Left lung (tissue), 10 donors: ENCODE data around the gene PRKCE. TPM values are rescaled to one million over a fixed set of nuclear protein-coding genes. Genes with fewer than 3 reads are reported as not detected.
A peak's percentile ranks its signal among the peaks of the same experiment; 100 is the strongest.

Experiments used
- ATAC-seq: fragments of 200-7000 bp; cut with Tn5 transposase; one replicate; pipeline ENCODE4 v1.9.1; 2020; ENCODE audit warnings: moderate library complexity
- DNase-seq, 4 donors: peaks; one replicate each; pipeline ENCODE4 v3.0.0-alpha.2; 2013 to 2020
- H3K27ac ChIP-seq, 2 donors: fragments of 200-600 bp; sonication (generic) in 1 of 2; one replicate each; pipeline versions ENCODE4 v1.5.0 to v1.8.0; 2020 to 2021
- H3K27me3 ChIP-seq, 2 donors: fragments of 200-600 bp; sonication (generic) in 1 of 2; one replicate each; pipeline versions ENCODE4 v1.5.0 to v1.8.0; 2020 to 2021
- H3K36me3 ChIP-seq, 2 donors: fragments of 200-600 bp; sonication (generic) in 1 of 2; one replicate each; pipeline versions ENCODE4 v1.5.0 to v1.8.0; 2020 to 2021
- H3K4me1 ChIP-seq, 2 donors: fragments of 200-600 bp; one replicate each; pipeline ENCODE4 v1.8.0; 2021
- H3K4me3 ChIP-seq, 2 donors: fragments of 200-600 bp; sonication (generic) in 1 of 2; one replicate each; pipeline versions ENCODE4 v1.5.0 to v1.8.0; 2020 to 2021; ENCODE audit warnings: mild to moderate bottlenecking in 1 of 2
- H3K9me3 ChIP-seq, 2 donors: fragments of 200-600 bp; sonication (generic) in 1 of 2; one replicate each; pipeline versions ENCODE4 v1.5.0 to v1.8.0; 2020 to 2021
- CTCF ChIP-seq, 2 donors: fragments of 200-600 bp; sonication (generic) in 1 of 2; IDR thresholded peaks; one replicate each; pipeline versions ENCODE4 v1.5.0 to v1.8.0; 2021; ENCODE audit warnings: antibody characterized with exemption in 2 of 2
- intact Hi-C, 2 donors: fragments of 100-400 bp; cut with DNase I; formaldehyde crosslinking; loops; one replicate each; pipeline versions ENCODE4 v1.11.2 to v1.14.2; 2022
- polyA plus RNA-seq, 6 donors: library from polyadenylated mRNA; unstranded; fragments of 120-200 nt; gene quantifications; one replicate each; pipeline ENCODE4 v1.2.1, GENCODE V29; 2013; ENCODE audit not compliant: insufficient read length in 6 of 6
- total RNA-seq, 2 donors: library from RNA; stranded (reverse); fragmentation: NEBNext Ultra II Directional; extraction: Animal tissue kit (Norgen Biotek cat#: 25700); gene quantifications; one replicate each; pipeline ENCODE4 v1.2.1, GENCODE V29; 2021
- donor health status: DM: no; HTN: yes; CAD: no.
- donor health status: DM: no; HTN: no; CAD: no.

Gene PRKCE
- total and polyA plus RNA-seq, 8 donors: 12.0 to 56.9 (median 14.7) TPM

GRCh38 chr2:46163098-46163430 lies 511.6 kb downstream of the PRKCE start:
- H3K4me3 ChIP-seq: no peak overlapping the region
- no peaks in the 10 kb centered on the region for H3K27me3 ChIP-seq
- ATAC-seq (no peak), DNase-seq (no peak)
- intact Hi-C loops: no loop called here
- no peaks in the 10 kb centered on the region for H3K9me3 ChIP-seq
- H3K36me3 ChIP-seq: peaks cover 0 to 11% of the 10 kb centered on the region in 2 donors
- peaks cover 17 to 32% of the 10 kb centered on the region in 2 donors for H3K4me1 ChIP-seq
- TF ChIP-seq CTCF (IDR thresholded peaks at IDR 0.05): no peak
- peak overlapping the region in 1 of 2 donors; percentile 23 for H3K27ac ChIP-seq

- no peak for TF ChIP-seq CTCF (IDR thresholded peaks at IDR 0.05)
- ATAC-seq: peak; percentile 85
- no peaks in the 10 kb centered on the region for H3K27me3 ChIP-seq
- DNase-seq: peak in 1 of 4 donors; percentile 45
- H3K4me3 ChIP-seq: no peak overlapping the region
- intact Hi-C loops: no loop called here
- H3K4me1 ChIP-seq: peaks cover 17 to 30% of the 10 kb centered on the region in 2 donors
- peaks cover 0 to 11% of the 10 kb centered on the region in 2 donors for H3K36me3 ChIP-seq
- peak overlapping the region; percentile 64 to 79 for H3K27ac ChIP-seq
- H3K9me3 ChIP-seq: no peaks in the 10 kb centered on the region
Observed at GRCh38 chr2:46163804-46164528, 512.5 kb downstream of the PRKCE start.

GRCh38 chr2:46164529-46165301 lies 513.2 kb downstream of the PRKCE start:
- Histone ChIP-seq H3K4me1 (peaks cover 17 to 30% of the 10 kb centered on the region in 2 donors), H3K36me3 (peaks cover 0 to 6% of the 10 kb centered on the region in 2 donors), H3K27ac (peak overlapping the region; percentile 64 to 79), H3K4me3 (no peak overlapping the region), H3K9me3 (no peaks in the 10 kb centered on the region), H3K27me3 (no peaks in the 10 kb centered on the region)
- peak; percentile 61 for ATAC-seq
- intact Hi-C loops: no loop called here
- TF ChIP-seq CTCF (IDR thresholded peaks at IDR 0.05): no peak
- peak in 2 of 4 donors; percentile 59 to 60 for DNase-seq

- ATAC-seq (no peak), DNase-seq (no peak)
- TF ChIP-seq CTCF (IDR thresholded peaks at IDR 0.05): no peak
- no peaks in the 10 kb centered on the region for H3K36me3 ChIP-seq
- H3K27ac ChIP-seq: no peak overlapping the region
- intact Hi-C loops: no loop called here
- H3K27me3 ChIP-seq: no peaks in the 10 kb centered on the region
- no peaks in the 10 kb centered on the region for H3K9me3 ChIP-seq
- peaks cover 17 to 30% of the 10 kb centered on the region in 2 donors for H3K4me1 ChIP-seq
- no peak overlapping the region for H3K4me3 ChIP-seq
Observed at GRCh38 chr2:46165916-46166315, 514.4 kb downstream of the PRKCE start.

- intact Hi-C loops: no loop called here
- TF ChIP-seq CTCF (IDR thresholded peaks at IDR 0.05): no peak
- Histone ChIP-seq H3K36me3 (no peaks in the 10 kb centered on the region), H3K27ac (no peak overlapping the region), H3K9me3 (no peaks in the 10 kb centered on the region), H3K4me3 (no peak overlapping the region), H3K27me3 (no peaks in the 10 kb centered on the region), H3K4me1 (peaks cover 20 to 21% of the 10 kb centered on the region in 2 donors)
- ATAC-seq: no peak
- DNase-seq: no peak
Observed at GRCh38 chr2:46167406-46167805, 515.9 kb downstream of the PRKCE start.
